SK-N-SH treated with all-trans-retinoic acid at 6 μM for 48 hours (cell line): ENCODE measurements around the gene POLDIP2.

Source experiments
- ATAC-seq: fragments of 200-7000 bp; cut with Tn5 transposase; 3 replicates; pipeline ENCODE4 v1.9.1; 2020; ENCODE audit warnings: mild to moderate bottlenecking, moderate library complexity
- ARNTL ChIP-seq: fragments of 450-650 bp; formaldehyde crosslinking; IDR thresholded peaks from 2 replicates; pipeline ENCODE4 v1.5.0; 2020; ENCODE audit warnings: low read depth, mild to moderate bottlenecking, moderate library complexity, borderline replicate concordance
- BACH2 ChIP-seq: fragments of 250-450 bp; sonication (Bioruptor Pico); IDR thresholded peaks from 2 replicates; pipeline ENCODE4 v1.9.0; 2021; ENCODE audit warnings: mild to moderate bottlenecking, borderline replicate concordance
- CREB5 ChIP-seq: fragments of 250-450 bp; sonication (Bioruptor Pico); IDR thresholded peaks from 2 replicates; pipeline ENCODE4 v1.5.1; 2020; ENCODE audit warnings: low read depth, mild to moderate bottlenecking, moderate library complexity
- CSDC2 ChIP-seq: fragments of 250-450 bp; sonication (Bioruptor Pico); IDR thresholded peaks from 2 replicates; pipeline ENCODE4 v1.5.0; 2020; ENCODE audit warnings: mild to moderate bottlenecking, moderate library complexity
- CSRNP3 ChIP-seq: fragments of 250-450 bp; sonication (Bioruptor Pico); IDR thresholded peaks from 2 replicates; pipeline ENCODE4 v1.5.1; 2021; ENCODE audit warnings: mild to moderate bottlenecking, moderate library complexity
- ESRRG ChIP-seq: fragments of 250-450 bp; sonication (Bioruptor Pico); IDR thresholded peaks from 2 replicates; pipeline ENCODE4 v1.6.1; 2021; ENCODE audit warnings: mild to moderate bottlenecking
- GLIS3 ChIP-seq: fragments of 250-450 bp; sonication (Bioruptor Pico); IDR thresholded peaks from 2 replicates; pipeline ENCODE4 v1.5.0; 2020; ENCODE audit warnings: mild to moderate bottlenecking, moderate library complexity
- ISL1 ChIP-seq: fragments of 250-450 bp; sonication (Bioruptor Pico); IDR thresholded peaks from 2 replicates; pipeline ENCODE4 v2.1.2; 2022; ENCODE audit warnings: mild to moderate bottlenecking, moderate library complexity
- OSR1 ChIP-seq: fragments of 250-450 bp; sonication (Bioruptor Pico); IDR thresholded peaks from 2 replicates; pipeline ENCODE4 v1.8.0; 2022; ENCODE audit warnings: moderate library complexity, mild to moderate bottlenecking, inconsistent platforms
- PATZ1 ChIP-seq: fragments of 250-450 bp; sonication (Bioruptor Pico); IDR thresholded peaks from 2 replicates; pipeline ENCODE4 v1.8.0; 2020; ENCODE audit warnings: mild to moderate bottlenecking, moderate library complexity, borderline replicate concordance
- POU6F1 ChIP-seq: fragments of 250-450 bp; sonication (Bioruptor Pico); IDR thresholded peaks from 2 replicates; pipeline ENCODE4 v1.8.0; 2021; ENCODE audit warnings: low read depth, mild to moderate bottlenecking, moderate library complexity, borderline replicate concordance
- PPARA ChIP-seq: fragments of 250-450 bp; sonication (Bioruptor Pico); IDR thresholded peaks from 2 replicates; pipeline ENCODE4 v1.5.0; 2020; ENCODE audit warnings: mild to moderate bottlenecking, borderline replicate concordance
- RARB ChIP-seq: fragments of 250-450 bp; sonication (Bioruptor Pico); IDR thresholded peaks from 2 replicates; pipeline ENCODE4 v1.8.0; 2021; ENCODE audit warnings: mild to moderate bottlenecking, moderate library complexity
- SNAI2 ChIP-seq: fragments of 250-450 bp; sonication (Bioruptor Pico); IDR thresholded peaks from 2 replicates; pipeline ENCODE4 v1.5.0; 2020; ENCODE audit warnings: mild to moderate bottlenecking, moderate library complexity
- TCF4 ChIP-seq: fragments of 250-450 bp; sonication (Bioruptor Pico); IDR thresholded peaks from 2 replicates; pipeline ENCODE4 v1.8.0; 2021; ENCODE audit warnings: mild to moderate bottlenecking, moderate library complexity, borderline replicate concordance
- TOX ChIP-seq: fragments of 250-450 bp; sonication (Bioruptor Pico); IDR thresholded peaks from 2 replicates; pipeline ENCODE4 v1.8.0; 2021; ENCODE audit warnings: mild to moderate bottlenecking, moderate library complexity, borderline replicate concordance
- TSHZ2 ChIP-seq: fragments of 250-450 bp; sonication (Bioruptor Pico); IDR thresholded peaks from 2 replicates; pipeline ENCODE4 v1.5.0; 2020; ENCODE audit warnings: mild to moderate bottlenecking, moderate library complexity
- ZFP3 ChIP-seq: fragments of 250-450 bp; sonication (Bioruptor Pico); IDR thresholded peaks from 2 replicates; pipeline ENCODE4 v1.5.0; 2020; ENCODE audit warnings: mild to moderate bottlenecking, moderate library complexity
- ZFP30 ChIP-seq: fragments of 450-650 bp; formaldehyde crosslinking; IDR thresholded peaks from 2 replicates; pipeline ENCODE4 v1.5.0; 2022; ENCODE audit warnings: mild to moderate bottlenecking, moderate library complexity
- ZNF565 ChIP-seq: fragments of 450-650 bp; formaldehyde crosslinking; conservative IDR thresholded peaks from 2 replicates; pipeline ENCODE4 v1.5.0; 2020; ENCODE audit warnings: low read depth, mild to moderate bottlenecking, moderate library complexity
- ZNF70 ChIP-seq: fragments of 450-650 bp; formaldehyde crosslinking; IDR thresholded peaks from 2 replicates; pipeline ENCODE4 v1.5.0; 2020; ENCODE audit warnings: mild to moderate bottlenecking, moderate library complexity

The POLDIP2 gene

GRCh38 chr17:28333083-28333746 lies 24.1 kb downstream of the POLDIP2 start:
- TF ChIP-seq SNAI2 (CRISPR knock-in tag) (no peak), ZNF565 (CRISPR knock-in tag) (no peak), ZFP3 (CRISPR knock-in tag) (no peak), TOX (CRISPR knock-in tag) (no peak), ESRRG (no peak), ARNTL (CRISPR knock-in tag) (no peak), RARB (CRISPR knock-in tag) (no peak), TSHZ2 (CRISPR knock-in tag) (no peak), GLIS3 (CRISPR knock-in tag) (no peak), CSDC2 (CRISPR knock-in tag) (no peak), OSR1 (no peak), ZFP30 (CRISPR knock-in tag) (no peak), CREB5 (no peak), POU6F1 (CRISPR knock-in tag) (no peak), ZNF70 (CRISPR knock-in tag) (no peak)
- ATAC-seq, result no peak

- no peak for ATAC-seq
Observed at GRCh38 chr17:28331891-28332420, 25.4 kb downstream of the POLDIP2 start.

More at GRCh38 chr17:28331891-28332420, 25.4 kb downstream of the POLDIP2 start:
- TF ChIP-seq OSR1 (no peak), TCF4 (CRISPR knock-in tag) (no peak), CREB5 (no peak), PATZ1 (CRISPR knock-in tag) (no peak), ZNF565 (CRISPR knock-in tag) (no peak), RARB (CRISPR knock-in tag) (no peak), ISL1 (CRISPR knock-in tag) (no peak), BACH2 (no peak), POU6F1 (CRISPR knock-in tag) (no peak), SNAI2 (CRISPR knock-in tag) (no peak), ZNF70 (CRISPR knock-in tag) (no peak), ESRRG (no peak), PPARA (CRISPR knock-in tag) (no peak), CSRNP3 (CRISPR knock-in tag) (no peak)
